ENCODE data around the gene SKAP1.
"Not testable (repeated sequence)": the region's sequence is repeated elsewhere in the genome, so short reads cannot be mapped to it uniquely, and the experiment has no call there.

Gene SKAP1

GRCh38 chr17:48285614-48286013, 144.4 kb downstream of the SKAP1 start:
- no peak for DNase-seq (ENCODE audit: low read depth in 2 of 2)

- DNase-seq (ENCODE audit: low read depth in 2 of 2), result no peak
Measured at GRCh38 chr17:48283907-48284306, 146.1 kb downstream of the SKAP1 start.

- no peak for DNase-seq (ENCODE audit: low read depth in 2 of 2)
Measured at GRCh38 chr17:48283411-48283810, 146.6 kb downstream of the SKAP1 start.

- no peak for DNase-seq (ENCODE audit: low read depth in 2 of 2)
Measured at GRCh38 chr17:48282303-48282702, 147.7 kb downstream of the SKAP1 start.

GRCh38 chr17:48278760-48279491, 151.1 kb downstream of the SKAP1 start:
- DNase-seq (ENCODE audit: low read depth in 2 of 2), result no peak

- DNase-seq (ENCODE audit: low read depth in 2 of 2), result no peak
Measured at GRCh38 chr17:48276776-48277175, 153.2 kb downstream of the SKAP1 start.

GRCh38 chr17:48270899-48271298, 159.1 kb downstream of the SKAP1 start:
- DNase-seq (ENCODE audit: low read depth in 2 of 2), result no peak

GRCh38 chr17:48269209-48269608, 160.8 kb downstream of the SKAP1 start:
- no peak for DNase-seq (ENCODE audit: low read depth in 2 of 2)

- no peak for DNase-seq (ENCODE audit: low read depth in 2 of 2)
Measured at GRCh38 chr17:48263731-48264035, 166.3 kb downstream of the SKAP1 start.

GRCh38 chr17:48262982-48263730, 166.9 kb downstream of the SKAP1 start:
- DNase-seq (ENCODE audit: low read depth in 2 of 2), result no peak

GRCh38 chr17:48261297-48261880, 168.6 kb downstream of the SKAP1 start:
- DNase-seq (ENCODE audit: low read depth in 2 of 2), result no peak

- DNase-seq (ENCODE audit: low read depth in 2 of 2), result no peak
Measured at GRCh38 chr17:48259694-48260291, 170.2 kb downstream of the SKAP1 start.

GRCh38 chr17:48258331-48258730, 171.7 kb downstream of the SKAP1 start:
- no peak for DNase-seq (ENCODE audit: low read depth in 2 of 2)

- no peak for DNase-seq (ENCODE audit: low read depth in 2 of 2)
Measured at GRCh38 chr17:48255759-48256158, 174.3 kb downstream of the SKAP1 start.

GRCh38 chr17:48254896-48255295, 175.1 kb downstream of the SKAP1 start:
- no peak for DNase-seq (ENCODE audit: low read depth in 2 of 2)

GRCh38 chr17:48253975-48254374, 176.0 kb downstream of the SKAP1 start:
- DNase-seq (ENCODE audit: low read depth in 2 of 2), result no peak

- DNase-seq (ENCODE audit: low read depth in 2 of 2), result no peak
Measured at GRCh38 chr17:48251950-48252349, 178.1 kb downstream of the SKAP1 start.

- DNase-seq (ENCODE audit: low read depth in 2 of 2), result no peak
Measured at GRCh38 chr17:48250949-48251348, 179.1 kb downstream of the SKAP1 start.

- DNase-seq (ENCODE audit: low read depth in 2 of 2), result not testable (repeated sequence)
Measured at GRCh38 chr17:48250059-48250458, 180.0 kb downstream of the SKAP1 start.

GRCh38 chr17:48247603-48248002, 182.4 kb downstream of the SKAP1 start:
- no peak for DNase-seq (ENCODE audit: low read depth in 2 of 2)

GRCh38 chr17:48247038-48247437, 183.0 kb downstream of the SKAP1 start:
- no peak for DNase-seq (ENCODE audit: low read depth in 2 of 2)

- no peak for DNase-seq (ENCODE audit: low read depth in 2 of 2)
Measured at GRCh38 chr17:48246612-48247011, 183.4 kb downstream of the SKAP1 start.

All from stimulated activated CD8-positive, alpha-beta memory T cell treated with anti-CD3 and anti-CD28 coated beads, Interleukin-7, amount 100 ng/mL, for 4 hours (primary cell).